ENCODE measurements around the gene CYB5RL. TPM values are rescaled to one million over a fixed set of nuclear protein-coding genes. Genes with fewer than 3 reads are reported as not detected.
"Not testable (repeated sequence)": the region's sequence is repeated elsewhere in the genome, so short reads cannot be mapped to it uniquely, and the experiment has no call there.

CYB5RL gene
- total RNA-seq, 2 experiments from 2014 or later: 2.0 to 2.1 TPM

DNA sequence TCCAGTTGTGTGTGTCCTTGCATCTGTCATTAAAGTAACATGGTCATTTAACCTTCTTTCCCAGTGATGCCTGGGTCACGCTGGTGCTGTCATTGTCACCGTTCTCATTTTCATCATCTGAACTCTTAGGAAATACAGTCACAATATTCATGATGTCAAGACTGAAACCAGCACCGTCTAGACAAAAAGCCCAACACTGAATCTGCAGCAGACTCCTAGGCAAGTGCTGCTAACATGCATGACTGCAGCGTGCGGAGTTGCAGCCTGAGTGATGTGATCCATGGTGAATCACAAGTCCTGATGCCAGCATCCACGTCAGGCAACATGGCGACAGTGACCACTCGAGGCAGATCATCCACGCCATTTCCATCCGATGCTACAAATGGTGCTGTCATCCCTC is 37.8 kb upstream of the CYB5RL start:
- no peaks in the 10 kb centered on the region for H3K4me1 ChIP-seq (ENCODE audit: insufficient read depth, low read length)
- TF ChIP-seq, protein P1, sequence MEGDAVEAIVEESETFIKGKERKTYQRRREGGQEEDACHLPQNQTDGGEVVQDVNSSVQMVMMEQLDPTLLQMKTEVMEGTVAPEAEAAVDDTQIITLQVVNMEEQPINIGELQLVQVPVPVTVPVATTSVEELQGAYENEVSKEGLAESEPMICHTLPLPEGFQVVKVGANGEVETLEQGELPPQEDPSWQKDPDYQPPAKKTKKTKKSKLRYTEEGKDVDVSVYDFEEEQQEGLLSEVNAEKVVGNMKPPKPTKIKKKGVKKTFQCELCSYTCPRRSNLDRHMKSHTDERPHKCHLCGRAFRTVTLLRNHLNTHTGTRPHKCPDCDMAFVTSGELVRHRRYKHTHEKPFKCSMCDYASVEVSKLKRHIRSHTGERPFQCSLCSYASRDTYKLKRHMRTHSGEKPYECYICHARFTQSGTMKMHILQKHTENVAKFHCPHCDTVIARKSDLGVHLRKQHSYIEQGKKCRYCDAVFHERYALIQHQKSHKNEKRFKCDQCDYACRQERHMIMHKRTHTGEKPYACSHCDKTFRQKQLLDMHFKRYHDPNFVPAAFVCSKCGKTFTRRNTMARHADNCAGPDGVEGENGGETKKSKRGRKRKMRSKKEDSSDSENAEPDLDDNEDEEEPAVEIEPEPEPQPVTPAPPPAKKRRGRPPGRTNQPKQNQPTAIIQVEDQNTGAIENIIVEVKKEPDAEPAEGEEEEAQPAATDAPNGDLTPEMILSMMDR (IDR thresholded peaks at IDR 0.05): no peak
- Mint-ChIP-seq H3K36me3 (ENCODE audit: low read depth) (peaks cover 50% of the 10 kb centered on the region), H3K27ac (no peak overlapping the region), H3K9me3 (no peaks in the 10 kb centered on the region), H3K4me3 (no peak overlapping the region), H3K27me3 (no peaks in the 10 kb centered on the region), H3K4me1 (ENCODE audit: low read depth) (no peaks in the 10 kb centered on the region)
- ChIA-PET POLR2A (no interaction called here), CTCF (no interaction called here)
- H3K27me3 ChIP-seq (ENCODE audit: control insufficient read depth in 1 of 2, insufficient read depth in 2 of 2, low read length in 2 of 2): no peaks in the 10 kb centered on the region
- intact Hi-C loops (cut with DNase I, micrococcal nuclease): no loop called here
- H3K4me3 ChIP-seq (ENCODE audit: low read length): no peak overlapping the region
- peaks cover 51% of the 10 kb centered on the region for H3K36me3 ChIP-seq (ENCODE audit: insufficient read depth, low read length)
- DNase-seq (no peak), ATAC-seq (ENCODE audit: poor library complexity) (no peak)
- no peak overlapping the region for H3K27ac ChIP-seq (ENCODE audit: low read depth in 1 of 2, low read length in 2 of 2)
- no peaks in the 10 kb centered on the region for H3K9me3 ChIP-seq (ENCODE audit: control insufficient read depth in 1 of 2, insufficient read depth in 1 of 2, low read length in 2 of 2)

DNA sequence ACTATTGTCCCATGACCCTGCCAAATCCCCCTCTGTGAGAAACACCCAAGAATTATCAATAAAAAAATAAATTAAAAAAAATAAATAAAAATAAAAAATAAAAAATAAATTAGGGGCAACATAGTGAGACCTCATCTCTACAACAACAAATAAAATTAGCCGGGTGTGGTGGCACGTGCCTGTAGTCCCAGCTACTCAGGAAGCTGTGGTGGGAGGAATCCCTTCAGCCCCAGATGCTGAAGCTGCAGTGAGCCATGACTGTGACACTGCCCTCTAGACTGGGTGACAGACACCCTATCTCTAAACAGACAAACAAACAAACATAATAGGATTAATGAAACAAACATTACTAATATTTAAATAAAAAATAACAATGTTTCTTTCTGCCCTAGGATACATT is 34.5 kb upstream of the CYB5RL start:
- POLR2A ChIA-PET: no interaction called here
- H3K27me3 Mint-ChIP-seq: no peaks in the 10 kb centered on the region

DNA sequence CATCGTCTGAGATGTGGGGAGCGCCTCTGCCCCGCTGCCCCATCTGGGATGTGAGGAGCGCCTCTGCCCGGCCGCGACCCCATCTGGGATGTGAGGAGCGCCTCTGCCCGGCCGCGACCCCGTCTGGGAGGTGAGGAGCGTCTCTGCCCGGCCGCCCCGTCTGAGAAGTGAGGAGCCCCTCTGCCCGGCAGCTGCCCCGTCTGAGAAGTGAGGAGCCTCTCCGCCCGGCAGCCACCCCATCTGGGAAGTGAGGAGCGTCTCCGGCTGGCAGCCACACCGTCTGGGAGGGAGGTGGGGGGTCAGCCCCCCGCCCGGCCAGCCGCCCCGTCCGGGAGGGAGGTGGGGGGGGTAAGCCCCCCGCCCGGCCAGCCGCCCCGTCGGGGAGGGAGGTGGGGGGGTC is 33.4 kb upstream of the CYB5RL start:
- ATAC-seq (ENCODE audit: poor library complexity); H3K4me1 ChIP-seq (ENCODE audit: insufficient read depth, low read length); H3K9me3 Mint-ChIP-seq; POLR2A ChIA-PET; H3K27me3 Mint-ChIP-seq; CTCF ChIA-PET; DNase-seq; intact Hi-C loops (cut with DNase I, micrococcal nuclease); H3K27ac ChIP-seq (ENCODE audit: low read depth in 1 of 2, low read length in 2 of 2); H3K9me3 ChIP-seq (ENCODE audit: control insufficient read depth in 1 of 2, insufficient read depth in 1 of 2, low read length in 2 of 2); H3K4me3 Mint-ChIP-seq; H3K4me3 ChIP-seq (ENCODE audit: low read length); H3K27ac Mint-ChIP-seq; H3K27me3 ChIP-seq (ENCODE audit: control insufficient read depth in 1 of 2, insufficient read depth in 2 of 2, low read length in 2 of 2): not testable (repeated sequence)
- Mint-ChIP-seq H3K36me3 (ENCODE audit: low read depth) (peaks cover 42% of the 10 kb centered on the region), H3K4me1 (ENCODE audit: low read depth) (peaks cover 12% of the 10 kb centered on the region)
- H3K36me3 ChIP-seq (ENCODE audit: insufficient read depth, low read length): peaks cover 26% of the 10 kb centered on the region

More for the DNA sequence above, 34.5 kb upstream of the CYB5RL start:
- Histone ChIP-seq H3K4me1 (ENCODE audit: insufficient read depth, low read length) (peaks cover 5% of the 10 kb centered on the region), H3K27me3 (ENCODE audit: control insufficient read depth in 1 of 2, insufficient read depth in 2 of 2, low read length in 2 of 2) (no peaks in the 10 kb centered on the region), H3K4me3 (ENCODE audit: low read length) (no peak overlapping the region), H3K27ac (ENCODE audit: low read depth in 1 of 2, low read length in 2 of 2) (no peak overlapping the region), H3K36me3 (ENCODE audit: insufficient read depth, low read length) (peaks cover 30% of the 10 kb centered on the region), H3K9me3 (ENCODE audit: control insufficient read depth in 1 of 2, insufficient read depth in 1 of 2, low read length in 2 of 2) (no peaks in the 10 kb centered on the region)
- H3K36me3 Mint-ChIP-seq (ENCODE audit: low read depth): peaks cover 41% of the 10 kb centered on the region
- intact Hi-C loops (cut with DNase I, micrococcal nuclease): no loop called here
- ATAC-seq (ENCODE audit: poor library complexity) (no peak), DNase-seq (no peak)
- TF ChIP-seq, protein P1 (IDR thresholded peaks at IDR 0.05): no peak
- no peaks in the 10 kb centered on the region for H3K9me3 Mint-ChIP-seq
- CTCF ChIA-PET: interaction anchor here (0.7 kb wide), 1 partner anchor 49 kb away, joined by 3 read pairs; no protein-coding TSS in a partner anchor
- peaks cover 12% of the 10 kb centered on the region for H3K4me1 Mint-ChIP-seq (ENCODE audit: low read depth)
- H3K4me3 Mint-ChIP-seq: no peak overlapping the region
- no peak overlapping the region for H3K27ac Mint-ChIP-seq
